ENCODE results near the gene KY. TPM values are rescaled to one million over a fixed set of nuclear protein-coding genes. Genes with fewer than 3 reads are reported as not detected.

The KY gene
- total and polyA plus RNA-seq, 2 of the 8 experiments (the other 6 are each of a cell fraction or from before 2014, with no cell fraction given): not detected

GRCh38 chr3:134590766-134591165 lies 60.1 kb downstream of the KY start:
- Histone ChIP-seq H3K14ac (ENCODE audit: insufficient read length) (no peak overlapping the region), H2BK12ac (ENCODE audit: low read depth, low read length) (no peak overlapping the region), H3K9ac (replicated peaks in 1 of 4; ENCODE audit: extremely low read depth in 1 of 4, low read depth in 3 of 4, low read length in 3 of 4) (no peak overlapping the region), H3K23ac (ENCODE audit: insufficient read length) (no peak overlapping the region), H4K91ac (replicated peaks; ENCODE audit: insufficient read length, low read length) (no peak overlapping the region), H3K4ac (replicated peaks; ENCODE audit: insufficient read length, low read depth, low read length) (no peak overlapping the region), H2BK15ac (ENCODE audit: low read length) (no peak overlapping the region), H3K79me1 (ENCODE audit: low read depth, low read length) (no peaks in the 10 kb centered on the region), H4K5ac (ENCODE audit: insufficient read length, low read depth, low read length) (no peak overlapping the region), H3K27me3 (replicated peaks in 1 of 4; ENCODE audit: control insufficient read depth in 3 of 4, extremely low read depth in 1 of 4, insufficient read depth in 3 of 4, low read length in 3 of 4) (no peaks in the 10 kb centered on the region), H3K4me2 (ENCODE audit: insufficient read depth in 1 of 2, low read depth in 2 of 2, low read length in 2 of 2) (no peak overlapping the region), H3K27ac (ENCODE audit: low read depth, low read length) (no peak overlapping the region), H4K8ac (ENCODE audit: extremely low read depth, insufficient read depth, low read length) (no peak overlapping the region), H3K18ac (ENCODE audit: extremely low read depth, low read length) (no peak overlapping the region), H3K4me3 (ENCODE audit: extremely low read depth in 1 of 4, insufficient read depth in 2 of 4, low read depth in 3 of 4, low read length in 4 of 4) (no peak overlapping the region), H2BK20ac (ENCODE audit: low read length) (no peak overlapping the region), H2AFZ (ENCODE audit: low read length) (no peak overlapping the region), H3K56ac (replicated peaks; ENCODE audit: insufficient read length, low read depth, low read length) (no peak overlapping the region), H3K36me3 (ENCODE audit: control insufficient read depth in 2 of 4, insufficient read depth in 4 of 4, low read length in 3 of 4) (no peaks in the 10 kb centered on the region), H3K79me2 (ENCODE audit: control insufficient read depth in 1 of 2, insufficient read depth in 2 of 2, low read length in 2 of 2) (no peaks in the 10 kb centered on the region), H2AK5ac (ENCODE audit: low read depth, low read length) (no peak overlapping the region), H2BK5ac (ENCODE audit: low read depth, low read length) (no peak overlapping the region), H3K23me2 (ENCODE audit: low read depth, low read length) (no peaks in the 10 kb centered on the region), H3K4me1 (replicated peaks in 1 of 4; ENCODE audit: control insufficient read depth in 3 of 4, insufficient read depth in 4 of 4, low read length in 3 of 4) (peaks cover 0 to 3% (median 0%) of the 10 kb centered on the region in 4 experiments; a peak in 1 of 7 replicates), H3K9me3 (ENCODE audit: insufficient read depth in 2 of 2, low read depth in 1 of 2, low read length in 1 of 2) (no peaks in the 10 kb centered on the region), H4K20me1 (replicated peaks in 1 of 2; ENCODE audit: control insufficient read depth in 1 of 2, insufficient read depth in 2 of 2, low read length in 2 of 2) (no peaks in the 10 kb centered on the region), H2BK120ac (replicated peaks; ENCODE audit: low read depth, low read length) (no peak overlapping the region)
- no peak for DNase-seq (ENCODE audit: low read depth in 1 of 2, low spot score in 2 of 2)
- ChIA-PET CTCF (ENCODE audit: partially characterized antibody) (interaction anchor here (0.6 to 1.4 kb wide), 7 partner anchors 10 to 87 kb away, joined by 3 to 5 read pairs (median 3); no protein-coding TSS in a partner anchor), POLR2A (ENCODE audit: partially characterized antibody) (no interaction called here)
- no peak for FAIRE-seq
- no peak for TF ChIP-seq SAP30 (IDR thresholded peaks at IDR 0.05; ENCODE audit: insufficient read depth, insufficient replicate concordance, low read length)
- TF ChIP-seq NRF1 (IDR thresholded peaks at IDR 0.05; ENCODE audit: low read depth, low read length): no peak

Measured in H1 (cell line).